GM12878 (cell line): ENCODE results near the gene TK1. TPM values are rescaled to one million over a fixed set of nuclear protein-coding genes. Genes with fewer than 3 reads are reported as not detected.

Source experiments
- ATAC-seq: fragments of 200-7000 bp; cut with Tn5 transposase; 3 replicates; pipeline ENCODE4 v1.9.1; 2020; ENCODE audit warnings: mild to moderate bottlenecking, moderate library complexity
- BruUV-seq: library from RNA; stranded (reverse); fragments of 400-500 nt; replicated peaks from 2 replicates; lab custom pipeline; 2021; lab: Mats Ljungman, UMichigan
- CTCF ChIA-PET: fragments of 300-600 bp; sonication (Branson Sonifier 250); formaldehyde crosslinking; extraction: SDS; loops from one replicate; lab custom pipeline; 2021; ENCODE audit warnings: inconsistent platforms; lab: Yijun Ruan, JAX
- POLR2A ChIA-PET: fragments of 350-600 bp; formaldehyde crosslinking; extraction: SDS; loops from one replicate; lab custom pipeline; 2021; ENCODE audit warnings: inconsistent platforms; lab: Charles Lee
- RAD21 ChIA-PET: fragments of 300-600 bp; sonication (Branson Sonifier 250); formaldehyde crosslinking; loops from one replicate; lab custom pipeline; 2023; ENCODE audit warnings: antibody characterized with exemption; ENCODE audit not compliant: unreplicated experiment; lab: Charles Lee
- SMC1A ChIA-PET: fragments of 300-600 bp; sonication (Branson Sonifier 250); formaldehyde crosslinking; loops from one replicate; lab custom pipeline; 2023; ENCODE audit not compliant: unreplicated experiment, uncharacterized antibody; lab: Charles Lee
- DNase-seq: peaks from one replicate; pipeline ENCODE4 v3.0.0-alpha.2; 2011; ENCODE audit warnings: low read depth, low spot score
- FAIRE-seq: peaks from 3 replicates; lab custom pipeline; 2011; peaks lifted over from hg19 to GRCh38; lab: Jason Lieb, UNC
- H2AFZ ChIP-seq: 2 replicates; pipeline ENCODE4 v1.6.0; 2011; ENCODE audit warnings: low read depth, low read length, control low read depth; ENCODE audit not compliant: control insufficient read depth
- H3K27ac ChIP-seq: 2 replicates; pipeline ENCODE4 v1.5.1; 2011; ENCODE audit warnings: control low read depth; ENCODE audit not compliant: control insufficient read depth, insufficient read depth
- H3K27me3 ChIP-seq, 2 experiments: replicated peaks in 1 of 2; 2 replicates each; pipeline versions ENCODE4 v1.6.0 to v1.6.1; 2011; ENCODE audit warnings: low read length in 1 of 2; ENCODE audit not compliant: control insufficient read depth in 2 of 2, insufficient read depth in 2 of 2
- H3K36me3 ChIP-seq, 2 experiments: 2 replicates each; pipeline ENCODE4 v1.5.1; 2011; ENCODE audit warnings: low read length in 1 of 2; ENCODE audit not compliant: control insufficient read depth in 2 of 2, insufficient read depth in 2 of 2
- H3K4me1 ChIP-seq: 2 replicates; pipeline ENCODE4 v1.6.1; 2011; ENCODE audit warnings: mild to moderate bottlenecking, low read length, moderate library complexity, mixed read lengths; ENCODE audit not compliant: control insufficient read depth, insufficient read depth
- H3K4me2 ChIP-seq: 2 replicates; pipeline ENCODE4 v1.6.0; 2011; ENCODE audit warnings: control low read depth; ENCODE audit not compliant: control insufficient read depth, insufficient read depth
- H3K4me3 ChIP-seq: fragments of 200-600 bp; sonication (generic); 2 replicates; pipeline ENCODE4 v1.5.1; 2016
- H3K79me2 ChIP-seq: 2 replicates; pipeline ENCODE4 v1.6.0; 2011; ENCODE audit warnings: low read length; ENCODE audit not compliant: control insufficient read depth, insufficient read depth
- H3K9ac ChIP-seq: 2 replicates; pipeline ENCODE4 v1.8.0; 2011; ENCODE audit warnings: low read length, control low read depth, mixed read lengths; ENCODE audit not compliant: control insufficient read depth, insufficient read depth
- H3K9me3 ChIP-seq: replicated peaks from 3 replicates; pipeline ENCODE4 v1.5.1; 2011; ENCODE audit warnings: mild to moderate bottlenecking, low read length; ENCODE audit not compliant: control insufficient read depth, insufficient read depth
- H4K20me1 ChIP-seq: 2 replicates; pipeline ENCODE4 v1.6.0; 2011; ENCODE audit not compliant: control insufficient read depth, insufficient read depth
- CBFB ChIP-seq: IDR thresholded peaks from 2 replicates; pipeline ENCODE4 v1.6.1; 2016; ENCODE audit warnings: antibody characterized with exemption, low read depth
- CBX5 ChIP-seq: sonication (generic); IDR thresholded peaks from 2 replicates; pipeline ENCODE4 v1.6.1; 2016; ENCODE audit warnings: low read depth, moderate library complexity, mild to moderate bottlenecking, inconsistent platforms
- HCFC1 ChIP-seq: fragments of 150-350 bp; IDR thresholded peaks from 2 replicates; pipeline ENCODE4 v1.6.1; 2014; ENCODE audit warnings: low read length
- LARP7 ChIP-seq: fragments of 450-650 bp; IDR thresholded peaks from 2 replicates; pipeline ENCODE4 v1.6.1; 2017; ENCODE audit warnings: mild to moderate bottlenecking
- NBN ChIP-seq: fragments of 450-650 bp; IDR thresholded peaks from 2 replicates; pipeline ENCODE4 v1.6.1; 2016
- NFIC ChIP-seq: IDR thresholded peaks from 2 replicates; pipeline ENCODE4 v1.6.1; 2012; ENCODE audit warnings: low read depth, mild to moderate bottlenecking, inconsistent platforms, low read length, moderate library complexity
- RAD21 ChIP-seq: IDR thresholded peaks from 2 replicates; pipeline ENCODE4 v1.6.1; 2011; ENCODE audit warnings: mild to moderate bottlenecking, low read depth, low read length, moderate library complexity; ENCODE audit not compliant: insufficient read depth
- TAF1 ChIP-seq: IDR thresholded peaks from 2 replicates; pipeline ENCODE4 v1.6.1; 2011; ENCODE audit warnings: mild to moderate bottlenecking, low read depth, low read length, borderline replicate concordance
- TARDBP ChIP-seq: IDR thresholded peaks from 2 replicates; pipeline ENCODE4 v1.6.1; 2016; ENCODE audit warnings: borderline replicate concordance
- ZNF622 ChIP-seq: fragments of 450-650 bp; IDR thresholded peaks from 2 replicates; pipeline ENCODE4 v1.6.1; 2017; ENCODE audit warnings: mild to moderate bottlenecking, inconsistent platforms
- WGBS: methylation state at CpG from one replicate; pipeline ENCODE4 v1.1.6; 2016; ENCODE audit warnings: low lambda C conversion rate; ENCODE audit not compliant: insufficient replicate concordance, insufficient coverage; ENCODE audit errors: missing lambda C conversion rate; 5-methylcytosine and 5-hydroxymethylcytosine counted together
- in situ Hi-C: fragments of 300-500 bp; cut with MboI; formaldehyde crosslinking; loops from 9 replicates; pipeline ENCODE4 v1.14.3; 2018; ENCODE audit warnings: mixed read lengths
- intact Hi-C: fragments of 100-400 bp; cut with micrococcal nuclease; formaldehyde crosslinking; loops from one replicate; pipeline ENCODE4 v1.14.2; 2022; ENCODE audit not compliant: unreplicated experiment
- polyA plus RNA-seq, 11 experiments: library from polyadenylated mRNA; depleted of rRNA in 4 of 11; unstranded in 6 of 11; stranded (reverse) in 5 of 11; fragments of >200 nt; fragmentation: Nextera tagmentation in 4 of 11; fragmentation: Illumina TruSeq in 1 of 11; extraction: Ambion mirVana in 4 of 11; extraction: Trizol in 1 of 11; gene quantifications; 1 replicate in 1 of 11; 2 replicates in 10 of 11; pipeline versions ENCODE4 v1.2.1 to v1.2.3, GENCODE V29; 2011 to 2016; ENCODE audit warnings: inconsistent platforms in 2 of 11, missing spikeins in 2 of 11, low read depth in 1 of 11
- total RNA-seq, 4 experiments: library from RNA; depleted of rRNA in 3 of 4; stranded (reverse); fragments of >200 nt in 3 of 4; fragmentation: Illumina TruSeq in 1 of 4; extraction: Trizol in 1 of 4; gene quantifications; 2 replicates each; pipeline versions ENCODE4 v1.2.1 to v1.2.3, GENCODE V29; 2013 to 2021
- TF ChIP-seq, protein P1 (sequence below): fragments of 450-650 bp; IDR thresholded peaks from 2 replicates; pipeline ENCODE4 v1.6.1; 2016; ENCODE audit warnings: mild to moderate bottlenecking, moderate library complexity, borderline replicate concordance
- TF ChIP-seq, protein P2 (sequence below): IDR thresholded peaks from 2 replicates; pipeline ENCODE4 v1.6.1; 2011; ENCODE audit warnings: borderline replicate concordance, low read depth, mild to moderate bottlenecking, moderate library complexity, low read length; ENCODE audit not compliant: insufficient read depth, poor library complexity, severe bottlenecking
- TF ChIP-seq, protein P3 (sequence below): IDR thresholded peaks from 2 replicates; pipeline ENCODE4 v1.6.1; 2011; ENCODE audit warnings: low read depth, low read length, improper control_type of control experiment, borderline replicate concordance
- TF ChIP-seq, protein P4 (sequence below): fragments of 450-650 bp; IDR thresholded peaks from 2 replicates; pipeline ENCODE4 v1.6.1; 2018; ENCODE audit warnings: mild to moderate bottlenecking, low read depth, moderate library complexity; ENCODE audit not compliant: partially characterized antibody

Gene TK1
- total and polyA plus RNA-seq, 10 of the 15 experiments (the other 5 are each of a cell fraction or from before 2014, with no cell fraction given): 4.6 to 175 (median 77.9) TPM

DNA sequence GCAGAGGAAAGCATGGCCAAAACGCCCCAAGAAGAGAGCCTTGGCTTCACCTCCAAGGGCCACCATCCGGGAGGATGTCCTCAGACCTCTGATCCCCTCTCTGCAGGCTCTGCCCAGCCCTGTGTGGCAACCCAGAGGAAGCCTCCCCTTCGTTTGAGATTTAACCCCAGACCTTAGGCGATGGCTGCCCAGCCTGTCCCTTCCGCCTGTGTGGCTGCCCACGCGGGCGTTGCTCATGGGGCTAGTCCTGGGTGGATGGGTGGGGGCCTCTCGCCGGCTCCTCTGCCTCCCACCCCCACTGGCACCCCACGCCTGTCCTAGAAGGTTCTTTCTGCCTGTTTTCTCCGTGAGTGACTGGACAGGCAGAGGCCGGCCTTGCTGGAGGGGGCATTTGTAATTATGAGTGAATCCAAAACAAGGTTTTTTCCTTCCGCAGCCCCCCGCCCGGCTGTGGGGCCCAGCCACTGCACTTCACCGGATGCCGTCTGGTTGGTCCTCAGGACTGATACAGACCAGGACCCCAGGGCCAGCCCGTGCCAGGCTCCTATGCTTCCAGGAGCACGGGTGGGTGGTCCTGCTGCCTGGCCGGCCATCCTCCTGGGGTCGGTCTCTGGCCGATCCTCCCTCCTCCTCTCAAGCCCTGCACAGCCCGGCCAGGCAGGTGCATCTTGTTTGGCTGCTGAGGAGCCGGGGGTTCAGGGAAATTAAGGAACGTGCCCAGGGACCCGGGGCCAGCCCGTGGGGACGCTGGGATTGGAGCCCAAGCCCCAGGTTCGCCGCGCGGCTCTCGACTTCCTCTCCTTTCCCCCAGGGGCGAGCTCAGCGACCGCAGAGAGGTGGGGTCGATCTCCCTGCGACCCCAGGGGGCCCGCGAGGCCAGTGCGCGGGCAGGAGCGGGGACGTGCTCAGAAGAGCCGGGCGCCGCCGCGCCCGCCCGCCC is 44.4 kb upstream of the TK1 start, which contains the start of gene TMEM235:
Gene TMEM235 (plus strand): TSS at position 636 of the 940 bp plus-strand sequence. CDS start 393 bp downstream, outside the sequence.
- no TSS peak for BruUV-seq
- Histone ChIP-seq H3K9ac (no peak within 1 kb of the TSS), H3K4me1 (peaks cover 2% of the 10 kb centered on the region; the same call in 1 of the 2 replicates), H3K27me3 (peaks cover 6 to 9% of the 10 kb centered on the region in 2 experiments; a peak in 3 of 4 replicates), H2AFZ (no peak within 1 kb of the TSS), H3K9me3 (no peaks in the 10 kb centered on the region), H3K79me2 (no peaks in the 10 kb centered on the region), H3K36me3 (no peaks in the 10 kb centered on the region), H4K20me1 (no peaks in the 10 kb centered on the region), H3K4me2 (no peak within 1 kb of the TSS), H3K4me3 (no peak within 1 kb of the TSS), H3K27ac (no peak within 1 kb of the TSS)
- no peak for TF ChIP-seq NBN
- TF ChIP-seq, protein P1, sequence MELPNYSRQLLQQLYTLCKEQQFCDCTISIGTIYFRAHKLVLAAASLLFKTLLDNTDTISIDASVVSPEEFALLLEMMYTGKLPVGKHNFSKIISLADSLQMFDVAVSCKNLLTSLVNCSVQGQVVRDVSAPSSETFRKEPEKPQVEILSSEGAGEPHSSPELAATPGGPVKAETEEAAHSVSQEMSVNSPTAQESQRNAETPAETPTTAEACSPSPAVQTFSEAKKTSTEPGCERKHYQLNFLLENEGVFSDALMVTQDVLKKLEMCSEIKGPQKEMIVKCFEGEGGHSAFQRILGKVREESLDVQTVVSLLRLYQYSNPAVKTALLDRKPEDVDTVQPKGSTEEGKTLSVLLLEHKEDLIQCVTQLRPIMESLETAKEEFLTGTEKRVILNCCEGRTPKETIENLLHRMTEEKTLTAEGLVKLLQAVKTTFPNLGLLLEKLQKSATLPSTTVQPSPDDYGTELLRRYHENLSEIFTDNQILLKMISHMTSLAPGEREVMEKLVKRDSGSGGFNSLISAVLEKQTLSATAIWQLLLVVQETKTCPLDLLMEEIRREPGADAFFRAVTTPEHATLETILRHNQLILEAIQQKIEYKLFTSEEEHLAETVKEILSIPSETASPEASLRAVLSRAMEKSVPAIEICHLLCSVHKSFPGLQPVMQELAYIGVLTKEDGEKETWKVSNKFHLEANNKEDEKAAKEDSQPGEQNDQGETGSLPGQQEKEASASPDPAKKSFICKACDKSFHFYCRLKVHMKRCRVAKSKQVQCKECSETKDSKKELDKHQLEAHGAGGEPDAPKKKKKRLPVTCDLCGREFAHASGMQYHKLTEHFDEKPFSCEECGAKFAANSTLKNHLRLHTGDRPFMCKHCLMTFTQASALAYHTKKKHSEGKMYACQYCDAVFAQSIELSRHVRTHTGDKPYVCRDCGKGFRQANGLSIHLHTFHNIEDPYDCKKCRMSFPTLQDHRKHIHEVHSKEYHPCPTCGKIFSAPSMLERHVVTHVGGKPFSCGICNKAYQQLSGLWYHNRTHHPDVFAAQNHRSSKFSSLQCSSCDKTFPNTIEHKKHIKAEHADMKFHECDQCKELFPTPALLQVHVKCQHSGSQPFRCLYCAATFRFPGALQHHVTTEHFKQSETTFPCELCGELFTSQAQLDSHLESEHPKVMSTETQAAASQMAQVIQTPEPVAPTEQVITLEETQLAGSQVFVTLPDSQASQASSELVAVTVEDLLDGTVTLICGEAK: no peak
- no peak for TF ChIP-seq NFIC
- no peak for TF ChIP-seq HCFC1
- TF ChIP-seq, protein P2, sequence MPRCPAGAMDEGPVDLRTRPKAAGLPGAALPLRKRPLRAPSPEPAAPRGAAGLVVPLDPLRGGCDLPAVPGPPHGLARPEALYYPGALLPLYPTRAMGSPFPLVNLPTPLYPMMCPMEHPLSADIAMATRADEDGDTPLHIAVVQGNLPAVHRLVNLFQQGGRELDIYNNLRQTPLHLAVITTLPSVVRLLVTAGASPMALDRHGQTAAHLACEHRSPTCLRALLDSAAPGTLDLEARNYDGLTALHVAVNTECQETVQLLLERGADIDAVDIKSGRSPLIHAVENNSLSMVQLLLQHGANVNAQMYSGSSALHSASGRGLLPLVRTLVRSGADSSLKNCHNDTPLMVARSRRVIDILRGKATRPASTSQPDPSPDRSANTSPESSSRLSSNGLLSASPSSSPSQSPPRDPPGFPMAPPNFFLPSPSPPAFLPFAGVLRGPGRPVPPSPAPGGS: no peak
- TF ChIP-seq, protein P3, sequence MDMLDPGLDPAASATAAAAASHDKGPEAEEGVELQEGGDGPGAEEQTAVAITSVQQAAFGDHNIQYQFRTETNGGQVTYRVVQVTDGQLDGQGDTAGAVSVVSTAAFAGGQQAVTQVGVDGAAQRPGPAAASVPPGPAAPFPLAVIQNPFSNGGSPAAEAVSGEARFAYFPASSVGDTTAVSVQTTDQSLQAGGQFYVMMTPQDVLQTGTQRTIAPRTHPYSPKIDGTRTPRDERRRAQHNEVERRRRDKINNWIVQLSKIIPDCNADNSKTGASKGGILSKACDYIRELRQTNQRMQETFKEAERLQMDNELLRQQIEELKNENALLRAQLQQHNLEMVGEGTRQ: no peak
- TF ChIP-seq LARP7: no peak
- TF ChIP-seq TARDBP: no peak
- TF ChIP-seq ZNF622: no peak
- no peak for TF ChIP-seq TAF1
- no peak for TF ChIP-seq CBFB
- no peak for TF ChIP-seq RAD21
- no peak for TF ChIP-seq CBX5
- TF ChIP-seq, protein P4, sequence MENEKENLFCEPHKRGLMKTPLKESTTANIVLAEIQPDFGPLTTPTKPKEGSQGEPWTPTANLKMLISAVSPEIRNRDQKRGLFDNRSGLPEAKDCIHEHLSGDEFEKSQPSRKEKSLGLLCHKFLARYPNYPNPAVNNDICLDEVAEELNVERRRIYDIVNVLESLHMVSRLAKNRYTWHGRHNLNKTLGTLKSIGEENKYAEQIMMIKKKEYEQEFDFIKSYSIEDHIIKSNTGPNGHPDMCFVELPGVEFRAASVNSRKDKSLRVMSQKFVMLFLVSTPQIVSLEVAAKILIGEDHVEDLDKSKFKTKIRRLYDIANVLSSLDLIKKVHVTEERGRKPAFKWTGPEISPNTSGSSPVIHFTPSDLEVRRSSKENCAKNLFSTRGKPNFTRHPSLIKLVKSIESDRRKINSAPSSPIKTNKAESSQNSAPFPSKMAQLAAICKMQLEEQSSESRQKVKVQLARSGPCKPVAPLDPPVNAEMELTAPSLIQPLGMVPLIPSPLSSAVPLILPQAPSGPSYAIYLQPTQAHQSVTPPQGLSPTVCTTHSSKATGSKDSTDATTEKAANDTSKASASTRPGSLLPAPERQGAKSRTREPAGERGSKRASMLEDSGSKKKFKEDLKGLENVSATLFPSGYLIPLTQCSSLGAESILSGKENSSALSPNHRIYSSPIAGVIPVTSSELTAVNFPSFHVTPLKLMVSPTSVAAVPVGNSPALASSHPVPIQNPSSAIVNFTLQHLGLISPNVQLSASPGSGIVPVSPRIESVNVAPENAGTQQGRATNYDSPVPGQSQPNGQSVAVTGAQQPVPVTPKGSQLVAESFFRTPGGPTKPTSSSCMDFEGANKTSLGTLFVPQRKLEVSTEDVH: no peak
- peak; percentile 29; the same call in 2 of the 3 replicates for ATAC-seq
- SMC1A ChIA-PET: interaction anchor here (1.2 kb wide), 1 partner anchor 146 kb away, joined by 3 read pairs; no protein-coding TSS in a partner anchor
- CTCF ChIA-PET: interaction anchor here (1.3 kb wide), 1 partner anchor 10 kb away, joined by 3 read pairs; no protein-coding TSS in a partner anchor
- WGBS: 40% methylated on average over 34 of the region's 52 CpGs
- no peak for DNase-seq
- in situ Hi-C loops: no loop called here
- FAIRE-seq: no peak
- POLR2A ChIA-PET: no interaction called here
- intact Hi-C loops: no loop called here
- RAD21 ChIA-PET: no interaction called here
